Endothelial cell of umbilical vein (primary cell): ENCODE results near the gene PRUNE1. TPM values are rescaled to one million over a fixed set of nuclear protein-coding genes. Genes with fewer than 3 reads are reported as not detected.

Experiments used
- Bru-seq: library from RNA; stranded (reverse); fragments of 400-500 nt; gene quantifications from one replicate; lab custom pipeline; 2021; lab: Mats Ljungman, UMichigan
- BruChase-seq, 2 experiments: library from RNA; stranded (reverse); fragments of 400-500 nt; gene quantifications; one replicate each; lab custom pipeline; 2021; lab: Mats Ljungman, UMichigan
- BruUV-seq: library from RNA; stranded (reverse); fragments of 400-500 nt; replicated peaks from 2 replicates; lab custom pipeline; 2021; lab: Mats Ljungman, UMichigan
- CTCF ChIA-PET: fragments of 300-600, 350-600 bp; sonication (Branson Sonifier 250); formaldehyde crosslinking; loops from one replicate; lab custom pipeline; 2021; ENCODE audit warnings: antibody characterized with exemption, inconsistent platforms; lab: Charles Lee
- POLR2A ChIA-PET: fragments of 300-600, 350-600 bp; sonication (Branson Sonifier 250); formaldehyde crosslinking; loops from one replicate; lab custom pipeline; 2021; ENCODE audit warnings: antibody characterized with exemption, inconsistent platforms; lab: Charles Lee
- DNase-seq: peaks from one replicate; pipeline ENCODE4 v3.0.0-alpha.2; 2011; ENCODE audit warnings: low read depth, low spot score
- FAIRE-seq: peaks from 2 replicates; lab custom pipeline; 2011; peaks lifted over from hg19 to GRCh38; lab: Jason Lieb, UNC
- H2AFZ ChIP-seq: 2 replicates; pipeline ENCODE4 v1.6.0; 2012; ENCODE audit warnings: low read depth, low read length, control low read depth, inconsistent platforms
- H3K27ac ChIP-seq: 2 replicates; pipeline ENCODE4 v1.5.1; 2011; ENCODE audit warnings: low read depth, mild to moderate bottlenecking, control low read depth, low read length, moderate library complexity; ENCODE audit not compliant: insufficient read depth
- H3K27me3 ChIP-seq, 2 experiments: 2 replicates each; pipeline versions ENCODE4 v1.6.0 to v1.6.1; 2011; ENCODE audit warnings: low read length in 2 of 2, mixed read lengths in 1 of 2; ENCODE audit not compliant: control insufficient read depth in 2 of 2, insufficient read depth in 2 of 2
- H3K36me3 ChIP-seq, 2 experiments: 2 replicates in 1 of 2; 3 replicates in 1 of 2; pipeline ENCODE4 v1.5.1; 2011; ENCODE audit warnings: low read length in 2 of 2, mild to moderate bottlenecking in 1 of 2, moderate library complexity in 1 of 2; ENCODE audit not compliant: control insufficient read depth in 2 of 2, insufficient read depth in 2 of 2; ENCODE audit errors: extremely low read depth in 1 of 2
- H3K4me1 ChIP-seq: 3 replicates; pipeline ENCODE4 v1.5.1; 2011; ENCODE audit warnings: mild to moderate bottlenecking, low read length; ENCODE audit not compliant: control insufficient read depth, insufficient read depth; ENCODE audit errors: extremely low read depth
- H3K4me2 ChIP-seq: 2 replicates; pipeline ENCODE4 v1.6.1; 2011; ENCODE audit warnings: low read length, control low read depth, mixed read lengths; ENCODE audit not compliant: insufficient read depth
- H3K4me3 ChIP-seq, 3 experiments: fragments of 200-600 bp in 1 of 3; sonication (generic), shearing (Covaris generic) in 1 of 3; replicated peaks in 1 of 3; 2 replicates each; pipeline ENCODE4 v1.5.1; 2011 to 2016; ENCODE audit warnings: control low read depth in 3 of 3, low read length in 3 of 3, mild to moderate bottlenecking in 2 of 3, inconsistent platforms in 1 of 3, low read depth in 1 of 3, moderate library complexity in 1 of 3; ENCODE audit not compliant: insufficient read depth in 1 of 3
- H3K79me2 ChIP-seq: 2 replicates; pipeline ENCODE4 v1.6.0; 2012; ENCODE audit warnings: low read length, inconsistent platforms; ENCODE audit not compliant: control insufficient read depth, insufficient read depth
- H3K9ac ChIP-seq: replicated peaks from 2 replicates; pipeline ENCODE3; 2011; ENCODE audit warnings: low read length, control low read depth; ENCODE audit not compliant: insufficient read depth; ENCODE audit errors: extremely low read depth
- H3K9me1 ChIP-seq: replicated peaks from 3 replicates; pipeline ENCODE4 v1.6.0; 2011; ENCODE audit warnings: mild to moderate bottlenecking, low read length; ENCODE audit not compliant: control insufficient read depth, insufficient read depth; ENCODE audit errors: extremely low read depth
- H3K9me3 ChIP-seq: replicated peaks from 2 replicates; pipeline ENCODE4 v1.5.1; 2012; ENCODE audit warnings: low read length, inconsistent platforms; ENCODE audit not compliant: control insufficient read depth, insufficient read depth
- H4K20me1 ChIP-seq: replicated peaks from 2 replicates; pipeline ENCODE3; 2011; ENCODE audit warnings: mild to moderate bottlenecking, low read length; ENCODE audit not compliant: control insufficient read depth, insufficient read depth; ENCODE audit errors: extremely low read depth
- CTCF ChIP-seq, 2 donors: IDR thresholded peaks; 1 replicate in 1 of 2; 2 replicates in 1 of 2; pipeline ENCODE4 v1.5.1; 2011; ENCODE audit warnings: low read length in 2 of 2, mild to moderate bottlenecking in 2 of 2, moderate library complexity in 2 of 2, control low read depth in 1 of 2, inconsistent platforms in 1 of 2, low read depth in 1 of 2; ENCODE audit not compliant: insufficient read depth in 1 of 2; ENCODE audit errors: extremely low read depth in 1 of 2
- POLR2AphosphoS5 ChIP-seq: IDR thresholded peaks from 2 replicates; pipeline ENCODE4 v1.6.1; 2012; ENCODE audit warnings: low read depth, mild to moderate bottlenecking, control low read depth, low read length, moderate library complexity; ENCODE audit not compliant: insufficient read depth
- dilution Hi-C: fragments of 300-500 bp; cut with MboI; formaldehyde crosslinking; loops from one replicate; pipeline ENCODE4 v1.15.0; 2019; ENCODE audit warnings: low sequenced_read_pairs; ENCODE audit not compliant: extremely low pct_ligation_motif_present
- intact Hi-C: fragments of 100-400 bp; cut with micrococcal nuclease; formaldehyde crosslinking; loops from one replicate; pipeline ENCODE4 v1.10.0; 2022
- long read RNA-seq: library from polyadenylated mRNA; stranded (forward); transcript quantifications from one replicate; pipeline ENCODE4 v2.0.0, GENCODE V29; 2021
- polyA minus RNA-seq, 3 experiments: library from RNA; depleted of rRNA, polyadenylated mRNA; stranded (reverse); fragments of >200 nt; gene quantifications; 1 replicate in 1 of 3; 2 replicates in 2 of 3; pipeline ENCODE4 v1.2.3, GENCODE V29; 2011
- polyA plus RNA-seq, 4 experiments: library from polyadenylated mRNA; depleted of rRNA in 3 of 4; stranded (reverse) in 3 of 4; unstranded in 1 of 4; fragments of >200 nt; gene quantifications; 2 replicates each; pipeline versions ENCODE4 v1.2.1 to v1.2.3, GENCODE V29; 2011 to 2012; ENCODE audit warnings: missing spikeins in 1 of 4
- total RNA-seq: library from RNA; stranded (reverse); gene quantifications from 2 replicates; pipeline ENCODE4 v1.2.3, GENCODE V29; 2021
- TF ChIP-seq, protein P1 (sequence below): IDR thresholded peaks from 2 replicates; pipeline ENCODE4 v1.6.1; 2011; ENCODE audit not compliant: insufficient read depth, insufficient read length

Gene PRUNE1, protein sequence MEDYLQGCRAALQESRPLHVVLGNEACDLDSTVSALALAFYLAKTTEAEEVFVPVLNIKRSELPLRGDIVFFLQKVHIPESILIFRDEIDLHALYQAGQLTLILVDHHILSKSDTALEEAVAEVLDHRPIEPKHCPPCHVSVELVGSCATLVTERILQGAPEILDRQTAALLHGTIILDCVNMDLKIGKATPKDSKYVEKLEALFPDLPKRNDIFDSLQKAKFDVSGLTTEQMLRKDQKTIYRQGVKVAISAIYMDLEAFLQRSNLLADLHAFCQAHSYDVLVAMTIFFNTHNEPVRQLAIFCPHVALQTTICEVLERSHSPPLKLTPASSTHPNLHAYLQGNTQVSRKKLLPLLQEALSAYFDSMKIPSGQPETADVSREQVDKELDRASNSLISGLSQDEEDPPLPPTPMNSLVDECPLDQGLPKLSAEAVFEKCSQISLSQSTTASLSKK
- total RNA-seq: 8.0 and 8.6 TPM in 2 replicates
- 17.5 and 19.3 TPM in 2 replicates for polyA plus RNA-seq
- polyA plus RNA-seq (2011; cell fraction: cytosol; rRNA removed): 11.9 and 12.9 TPM in 2 replicates
- 10.1 and 10.7 TPM in 2 replicates for polyA plus RNA-seq (2011; cell fraction: nucleus; rRNA removed)
- 5.9 and 7.5 TPM in 2 replicates for polyA plus RNA-seq (2012)
- polyA minus RNA-seq: 18.7 and 21.9 TPM in 2 replicates
- polyA minus RNA-seq (2011; cell fraction: cytosol; rRNA and poly(A)+ RNA removed): 22.6 TPM
- polyA minus RNA-seq (2011; cell fraction: nucleus; rRNA and poly(A)+ RNA removed): 5.5 and 6.2 TPM in 2 replicates
- Bru-seq, nascent RNA: percentile 45 among the genes with signal in this experiment
- BruChase-seq, experiment 1, labeled RNA remaining after a 6-hour chase: percentile 48 among the genes with signal in this experiment
- BruChase-seq, experiment 2, labeled RNA remaining after a 2-hour chase: percentile 51 among the genes with signal in this experiment
- long read RNA-seq, partial matches to known transcripts: 0 of 14 reads
- long read RNA-seq, other reads (novel, unspliced or antisense): 9 of 14 reads

- H3K36me3 ChIP-seq: no peaks in the 10 kb centered on the region
- peak; percentile 98 for DNase-seq
- peak within 1 kb of the TSS; percentile 68 for H2AFZ ChIP-seq
- H3K79me2 ChIP-seq: no peaks in the 10 kb centered on the region
- peak; percentile 87 for FAIRE-seq
- peak within 1 kb of the TSS; percentile 88 for H3K27ac ChIP-seq
- peaks cover 28% of the 10 kb centered on the region for H3K4me1 ChIP-seq
- TF ChIP-seq, protein P1, sequence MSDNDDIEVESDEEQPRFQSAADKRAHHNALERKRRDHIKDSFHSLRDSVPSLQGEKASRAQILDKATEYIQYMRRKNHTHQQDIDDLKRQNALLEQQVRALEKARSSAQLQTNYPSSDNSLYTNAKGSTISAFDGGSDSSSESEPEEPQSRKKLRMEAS: peak; percentile 7
- TF ChIP-seq CTCF (IDR thresholded peaks at IDR 0.05; ENCODE audit: extremely low read depth in 1 of 2, insufficient read depth in 1 of 2, low read depth in 1 of 2, low read length in 2 of 2) (no peak), POLR2AphosphoS5 (peak; percentile 36)
- ChIA-PET POLR2A (no interaction called here), CTCF (interaction anchor here (0.7 to 1.5 kb wide), 3 partner anchors 12 to 91 kb away, joined by 3 to 4 read pairs (median 3); no protein-coding TSS in a partner anchor)
- no peaks in the 10 kb centered on the region for H3K9me3 ChIP-seq
- H3K27me3 ChIP-seq: no peaks in the 10 kb centered on the region
- no peaks in the 10 kb centered on the region for H4K20me1 ChIP-seq
- intact Hi-C loops (loop anchor here (1.0 to 2.0 kb wide), 5 partner anchors 40 to 158 kb away; partner anchors contain the start of genes CDC42SE1, SCNM1 and SETDB1), dilution Hi-C loops (no loop called here)
- H3K4me3 ChIP-seq: peak within 1 kb of the TSS; percentile 7 to 82 (median 52)
- BruUV-seq: TSS peak; percentile 37
- H3K9ac ChIP-seq: peak within 1 kb of the TSS; percentile 58
- H3K9me1 ChIP-seq: no peaks in the 10 kb centered on the region
- peak within 1 kb of the TSS; percentile 54 for H3K4me2 ChIP-seq
Observed at GRCh38 chr1:151008244-151009205, at the start of gene PRUNE1. TSS of gene PRUNE1 (plus strand) at chr1:151008449. CDS start at chr1:151008633, 184 bp downstream.
